H1 (cell line): Measurements from ENCODE around the gene CHMP1B. TPM values are rescaled to one million over a fixed set of nuclear protein-coding genes. Genes with fewer than 3 reads are reported as not detected.

Experiments used
- CTCF ChIA-PET: fragments of 300-600 bp; sonication (Branson Sonifier 250); formaldehyde crosslinking; loops from one replicate; lab custom pipeline; 2021; ENCODE audit not compliant: partially characterized antibody; lab: Charles Lee
- POLR2A ChIA-PET: fragments of 300-600 bp; sonication (Branson Sonifier 250); formaldehyde crosslinking; loops from one replicate; lab custom pipeline; 2021; ENCODE audit warnings: inconsistent platforms; ENCODE audit not compliant: partially characterized antibody; lab: Charles Lee
- DNase-seq, 2 experiments: peaks; one replicate each; pipeline versions ENCODE4 v3.0.0 to v3.0.0-alpha.2; 2010 to 2022; ENCODE audit warnings: low spot score in 2 of 2, low read depth in 1 of 2, mixed read lengths in 1 of 2
- FAIRE-seq: peaks from 2 replicates; lab custom pipeline; 2011; peaks lifted over from hg19 to GRCh38; lab: Jason Lieb, UNC
- H2AFZ ChIP-seq: 2 replicates; pipeline ENCODE4 v1.8.1; 2012; ENCODE audit warnings: low read length, inconsistent platforms
- H2AK5ac ChIP-seq: 2 replicates; pipeline ENCODE4 v1.6.1; 2013; ENCODE audit warnings: low read depth, low read length
- H2BK120ac ChIP-seq: replicated peaks from 2 replicates; pipeline ENCODE3; 2013; ENCODE audit warnings: low read depth, low read length, inconsistent platforms
- H2BK12ac ChIP-seq: 2 replicates; pipeline ENCODE4 v1.6.1; 2013; ENCODE audit warnings: low read depth, low read length
- H2BK15ac ChIP-seq: 2 replicates; pipeline ENCODE4 v1.6.1; 2013; ENCODE audit warnings: low read length
- H2BK20ac ChIP-seq: 2 replicates; pipeline ENCODE4 v1.6.1; 2013; ENCODE audit warnings: low read length
- H2BK5ac ChIP-seq: 2 replicates; pipeline ENCODE4 v1.6.1; 2013; ENCODE audit warnings: low read depth, low read length
- H3K14ac ChIP-seq: 2 replicates; pipeline ENCODE4 v1.6.1; 2013; ENCODE audit warnings: inconsistent platforms; ENCODE audit not compliant: insufficient read length
- H3K18ac ChIP-seq: 2 replicates; pipeline ENCODE4 v1.6.1; 2013; ENCODE audit warnings: low read length; ENCODE audit errors: extremely low read depth
- H3K23ac ChIP-seq: 2 replicates; pipeline ENCODE4 v1.6.1; 2013; ENCODE audit warnings: inconsistent platforms; ENCODE audit not compliant: insufficient read length
- H3K23me2 ChIP-seq: 2 replicates; pipeline ENCODE4 v1.6.1; 2013; ENCODE audit warnings: low read depth, low read length
- H3K27ac ChIP-seq: 2 replicates; pipeline ENCODE4 v1.6.1; 2011; ENCODE audit warnings: low read depth, low read length, inconsistent platforms
- H3K27me3 ChIP-seq, 4 experiments: replicated peaks in 1 of 4; 1 replicate in 1 of 4; 2 replicates in 3 of 4; pipeline versions ENCODE4 v1.6.1 to v1.8.1; 2011 to 2013; ENCODE audit warnings: low read length in 3 of 4, mild to moderate bottlenecking in 3 of 4, inconsistent platforms in 2 of 4, mixed read lengths in 2 of 4, moderate library complexity in 1 of 4; ENCODE audit not compliant: control insufficient read depth in 3 of 4, insufficient read depth in 3 of 4; ENCODE audit errors: extremely low read depth in 1 of 4
- H3K36me3 ChIP-seq, 4 experiments: 2 replicates each; pipeline versions ENCODE4 v1.6.1 to v1.8.1; 2011 to 2013; ENCODE audit warnings: mild to moderate bottlenecking in 4 of 4, low read length in 3 of 4, moderate library complexity in 2 of 4, control low read depth in 1 of 4, inconsistent platforms in 1 of 4; ENCODE audit not compliant: insufficient read depth in 4 of 4, control insufficient read depth in 2 of 4
- H3K4ac ChIP-seq: replicated peaks from 2 replicates; pipeline ENCODE3; 2013; ENCODE audit warnings: low read length, low read depth, mixed read lengths, inconsistent platforms; ENCODE audit not compliant: insufficient read length
- H3K4me1 ChIP-seq, 4 experiments: replicated peaks in 1 of 4; 1 replicate in 1 of 4; 2 replicates in 3 of 4; pipeline versions ENCODE4 v1.6.1 to v1.8.1; 2011 to 2013; ENCODE audit warnings: low read length in 3 of 4, inconsistent platforms in 2 of 4, mixed read lengths in 1 of 4; ENCODE audit not compliant: insufficient read depth in 4 of 4, control insufficient read depth in 3 of 4
- H3K4me2 ChIP-seq, 2 experiments: 2 replicates each; pipeline versions ENCODE4 v1.6.1 to v1.8.1; 2011 to 2013; ENCODE audit warnings: low read depth in 2 of 2, low read length in 2 of 2, control low read depth in 1 of 2, inconsistent platforms in 1 of 2, mild to moderate bottlenecking in 1 of 2; ENCODE audit not compliant: insufficient read depth in 1 of 2
- H3K4me3 ChIP-seq, 4 experiments: fragments of 200-600, 300-600 bp in 1 of 4; sonication (generic), shearing (Covaris generic), sonication (Bioruptor Twin) in 1 of 4; 2 replicates each; pipeline versions ENCODE4 v1.5.1 to v1.8.1; 2011 to 2016; ENCODE audit warnings: low read length in 4 of 4, low read depth in 3 of 4, control low read depth in 2 of 4, inconsistent platforms in 2 of 4, mild to moderate bottlenecking in 2 of 4, mixed read lengths in 1 of 4, moderate library complexity in 1 of 4; ENCODE audit not compliant: insufficient read depth in 2 of 4; ENCODE audit errors: extremely low read depth in 1 of 4
- H3K56ac ChIP-seq: replicated peaks from 2 replicates; pipeline ENCODE3; 2013; ENCODE audit warnings: low read depth, mild to moderate bottlenecking, mixed read lengths, low read length, inconsistent platforms; ENCODE audit not compliant: insufficient read length
- H3K79me1 ChIP-seq: 2 replicates; pipeline ENCODE4 v1.6.1; 2013; ENCODE audit warnings: low read depth, low read length, control low read depth
- H3K79me2 ChIP-seq, 2 experiments: 2 replicates each; pipeline versions ENCODE4 v1.6.1 to v1.8.1; 2012 to 2013; ENCODE audit warnings: low read length in 2 of 2, mild to moderate bottlenecking in 2 of 2, inconsistent platforms in 1 of 2; ENCODE audit not compliant: insufficient read depth in 2 of 2, control insufficient read depth in 1 of 2
- H3K9ac ChIP-seq, 4 experiments: replicated peaks in 1 of 4; 1 replicate in 1 of 4; 2 replicates in 3 of 4; pipeline versions ENCODE4 v1.6.1 to v1.8.1; 2011 to 2013; ENCODE audit warnings: low read depth in 3 of 4, low read length in 3 of 4, control low read depth in 2 of 4, mild to moderate bottlenecking in 2 of 4, moderate library complexity in 2 of 4, inconsistent platforms in 1 of 4; ENCODE audit errors: extremely low read depth in 1 of 4
- H3K9me3 ChIP-seq, 2 experiments: 2 replicates each; pipeline versions ENCODE4 v1.6.1 to v1.8.1; 2012 to 2013; ENCODE audit warnings: mild to moderate bottlenecking in 2 of 2, moderate library complexity in 2 of 2, control low read depth in 1 of 2, inconsistent platforms in 1 of 2, low read depth in 1 of 2, low read length in 1 of 2, mixed read lengths in 1 of 2; ENCODE audit not compliant: insufficient read depth in 2 of 2
- H4K20me1 ChIP-seq, 2 experiments: replicated peaks in 1 of 2; 2 replicates each; pipeline versions ENCODE3 to v1.8.1; 2011 to 2013; ENCODE audit warnings: inconsistent platforms in 2 of 2, low read length in 2 of 2, mild to moderate bottlenecking in 1 of 2; ENCODE audit not compliant: insufficient read depth in 2 of 2, control insufficient read depth in 1 of 2
- H4K5ac ChIP-seq: 2 replicates; pipeline ENCODE4 v1.6.1; 2013; ENCODE audit warnings: low read length, low read depth, mixed read lengths, inconsistent platforms; ENCODE audit not compliant: insufficient read length
- H4K8ac ChIP-seq: 2 replicates; pipeline ENCODE4 v1.8.0; 2013; ENCODE audit warnings: mild to moderate bottlenecking, moderate library complexity, low read length, inconsistent platforms; ENCODE audit not compliant: insufficient read depth; ENCODE audit errors: extremely low read depth
- H4K91ac ChIP-seq: replicated peaks from 2 replicates; pipeline ENCODE3; 2013; ENCODE audit warnings: low read length, mixed read lengths, inconsistent platforms; ENCODE audit not compliant: insufficient read length
- CBX5 ChIP-seq: fragments of 300-800, 300-1000 bp; sonication (generic); IDR thresholded peaks from 2 replicates; pipeline ENCODE4 v1.7.1; 2016; ENCODE audit warnings: antibody characterized with exemption, low read length, low read depth
- EGR1 ChIP-seq: IDR thresholded peaks from 2 replicates; pipeline ENCODE4 v1.6.1; 2011; ENCODE audit warnings: low read depth, low read length, borderline replicate concordance
- EP300 ChIP-seq, 2 experiments: IDR thresholded peaks; 1 replicate in 1 of 2; 2 replicates in 1 of 2; pipeline ENCODE4 v1.6.1; 2011 to 2012; ENCODE audit warnings: low read depth in 2 of 2, low read length in 2 of 2, mild to moderate bottlenecking in 2 of 2, borderline replicate concordance in 1 of 2, inconsistent platforms in 1 of 2, moderate library complexity in 1 of 2
- EZH2 ChIP-seq: fragments of 200-600 bp; sonication (generic); IDR thresholded peaks from 2 replicates; pipeline ENCODE4 v1.7.1; 2012; ENCODE audit warnings: low read depth, mild to moderate bottlenecking, moderate library complexity, low read length, inconsistent platforms; ENCODE audit not compliant: severe bottlenecking
- FOSL1 ChIP-seq: IDR thresholded peaks from 2 replicates; pipeline ENCODE4 v1.6.1; 2011; ENCODE audit warnings: mild to moderate bottlenecking, low read depth, low read length, moderate library complexity; ENCODE audit not compliant: insufficient read depth
- TAF7 ChIP-seq: optimal IDR thresholded peaks from 2 replicates; pipeline ENCODE3; 2011; ENCODE audit warnings: low read depth, mild to moderate bottlenecking, inconsistent platforms, low read length, moderate library complexity, borderline replicate concordance
- TBP ChIP-seq: IDR thresholded peaks from 2 replicates; pipeline ENCODE4 v1.6.1; 2011; ENCODE audit warnings: low read depth, low read length, improper control_type of control experiment
- TEAD4 ChIP-seq: IDR thresholded peaks from 2 replicates; pipeline ENCODE4 v1.6.1; 2012; ENCODE audit warnings: low read depth, low read length, inconsistent platforms, mixed read lengths
- WGBS, 2 experiments: shearing (Covaris generic) in 1 of 2; methylation state at CpG; one replicate each; pipeline versions ENCODE4 v1.1.6 to v1.1.7; 2013 to 2015; ENCODE audit warnings: low lambda C conversion rate in 2 of 2, mixed read lengths in 2 of 2, inconsistent platforms in 1 of 2, low coverage in 1 of 2, missing lambda C conversion rate in 1 of 2; ENCODE audit not compliant: insufficient replicate concordance in 2 of 2, insufficient coverage in 1 of 2, insufficient read length in 1 of 2; ENCODE audit errors: extremely low coverage in 1 of 2, missing lambda C conversion rate in 1 of 2; 5-methylcytosine and 5-hydroxymethylcytosine counted together
- long read RNA-seq, 2 experiments: library from RNA in 1 of 2; library from capped mRNA in 1 of 2; stranded (forward); transcript quantifications; one replicate each; pipeline ENCODE4 v2.0.0, GENCODE V29; 2021; ENCODE audit warnings: inconsistent platforms in 1 of 2
- polyA minus RNA-seq, 3 experiments: library from RNA; depleted of rRNA, polyadenylated mRNA; stranded (reverse); fragments of >200 nt; gene quantifications; 1 replicate in 2 of 3; 2 replicates in 1 of 3; pipeline ENCODE4 v1.2.3, GENCODE V29; 2011
- polyA plus RNA-seq, 7 experiments: library from polyadenylated mRNA; depleted of rRNA in 3 of 7; stranded (reverse) in 5 of 7; unstranded in 2 of 7; fragments of >200 nt in 5 of 7; fragments of 200-250 nt in 2 of 7; gene quantifications; 1 replicate in 5 of 7; 2 replicates in 1 of 7; 4 replicates in 1 of 7; pipeline versions ENCODE4 v1.2.1 to v1.2.3, GENCODE V29; 2011 to 2013; ENCODE audit warnings: missing spikeins in 2 of 7, mixed read lengths in 2 of 7
- total RNA-seq: library from RNA; stranded (reverse); fragmentation: NEBNext Ultra II Directional; extraction: Animal tissue kit (Norgen Biotek cat#: 25700); gene quantifications from 2 replicates; pipeline ENCODE4 v1.2.1, GENCODE V29; 2021

CHMP1B gene
- total RNA-seq (42.8 and 43.2 TPM in 2 replicates), polyA plus RNA-seq (2011; rRNA removed) (30.5 and 32.3 TPM in 2 replicates), polyA minus RNA-seq (2011; rRNA and poly(A)+ RNA removed) (20.1 and 22.6 TPM in 2 replicates)
- 47.4 TPM for polyA plus RNA-seq (2011; cell fraction: cytosol; rRNA removed)
- polyA plus RNA-seq (2011; cell fraction: nucleus; rRNA removed) = 20.3 TPM
- polyA plus RNA-seq (2012, experiment 1 of 2) = 31.2 to 43.4 TPM (median 35.0 TPM) in 4 replicates
- polyA plus RNA-seq (2012, experiment 2 of 2) = 9.4 TPM
- 30.5 TPM for polyA plus RNA-seq (2013, experiment 1 of 2)
- polyA plus RNA-seq (2013, experiment 2 of 2) = 30.2 TPM
- 14.7 TPM for polyA minus RNA-seq (2011; cell fraction: cytosol; rRNA and poly(A)+ RNA removed)
- polyA minus RNA-seq (2011; cell fraction: nucleus; rRNA and poly(A)+ RNA removed) = 16.3 TPM
- long read RNA-seq, experiment 1, transcript CHMP1B-201 (1 exons, 3,054 nt) = major isoform, 67 of 67 reads
- long read RNA-seq, experiment 1, partial matches to known transcripts = 0 of 67 reads
- long read RNA-seq, experiment 1, other reads (novel, unspliced or antisense) = 0 of 67 reads
- long read RNA-seq, experiment 2, transcript CHMP1B-201 (1 exons, 3,054 nt) = major isoform, 47 of 47 reads
- long read RNA-seq, experiment 2, partial matches to known transcripts = 0 of 47 reads
- long read RNA-seq, experiment 2, other reads (novel, unspliced or antisense) = 0 of 47 reads

DNA sequence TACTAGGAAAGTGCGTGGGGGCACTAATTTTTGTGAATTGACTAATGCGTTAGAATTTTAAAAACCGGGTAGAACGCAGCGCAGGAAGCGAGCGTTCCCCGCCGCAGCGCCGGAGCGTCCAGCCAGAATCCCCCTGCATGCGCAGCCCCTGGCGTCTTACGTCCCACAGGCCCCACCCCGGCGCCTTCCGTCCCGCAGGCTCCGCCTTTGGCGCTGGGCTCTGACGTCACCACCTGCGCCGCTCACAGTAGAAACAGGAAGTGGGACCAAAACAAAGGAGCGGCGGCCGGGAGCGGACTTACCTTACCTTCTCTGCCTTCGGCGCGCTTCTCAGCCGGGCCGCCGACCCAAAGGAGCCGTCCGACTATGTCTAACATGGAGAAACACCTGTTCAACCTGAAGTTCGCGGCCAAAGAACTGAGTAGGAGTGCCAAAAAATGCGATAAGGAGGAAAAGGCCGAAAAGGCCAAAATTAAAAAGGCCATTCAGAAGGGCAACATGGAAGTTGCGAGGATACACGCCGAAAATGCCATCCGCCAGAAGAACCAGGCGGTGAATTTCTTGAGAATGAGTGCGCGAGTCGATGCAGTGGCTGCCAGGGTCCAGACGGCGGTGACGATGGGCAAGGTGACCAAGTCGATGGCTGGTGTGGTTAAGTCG, at the start of gene CHMP1B:
TSS of gene CHMP1B (plus strand) at position 268 of the 660 bp plus-strand sequence. CDS start at position 367, 99 bp downstream.
- Histone ChIP-seq H3K36me3 (no peaks in the 10 kb centered on the region), H2AFZ (peak within 1 kb of the TSS; percentile 68), H4K91ac (peak within 1 kb of the TSS; percentile 81), H3K4me3 (peak within 1 kb of the TSS; percentile 90 to 100 (median 95)), H3K9me3 (no peaks in the 10 kb centered on the region), H2BK5ac (peak within 1 kb of the TSS; percentile 87), H3K79me2 (peaks cover 8 to 24% of the 10 kb centered on the region in 2 experiments; a peak in 3 of 4 replicates), H3K27me3 (no peaks in the 10 kb centered on the region), H3K4me1 (peaks cover 3 to 5% (median 4%) of the 10 kb centered on the region in 4 experiments; a peak in 5 of 7 replicates), H3K18ac (peak within 1 kb of the TSS; percentile 73), H2BK12ac (peak within 1 kb of the TSS; percentile 54), H4K8ac (peak within 1 kb of the TSS; percentile 97; the same call in 1 of the 2 replicates), H2BK20ac (no peak within 1 kb of the TSS), H3K9ac (peak within 1 kb of the TSS; percentile 91 to 96 (median 94)), H3K4ac (peak within 1 kb of the TSS; percentile 66), H4K5ac (peak within 1 kb of the TSS; percentile 64), H2BK120ac (no peak within 1 kb of the TSS), H3K23me2 (no peaks in the 10 kb centered on the region; the same call in 1 of the 2 replicates), H3K23ac (no peak within 1 kb of the TSS), H3K4me2 (peak within 1 kb of the TSS; percentile 60 to 79), H2BK15ac (no peak within 1 kb of the TSS), H4K20me1 (peaks cover 0 to 9% of the 10 kb centered on the region in 2 experiments), H3K14ac (no peak within 1 kb of the TSS), H3K79me1 (0 out of 2 replicates have a peak, but pooled peaks cover 3% of the 10 kb centered on the region), H3K56ac (peak within 1 kb of the TSS; percentile 54), H2AK5ac (peak within 1 kb of the TSS; percentile 8; the same call in 1 of the 2 replicates), H3K27ac (peak within 1 kb of the TSS; percentile 88)
- DNase-seq = peak; percentile 91 to 98
- no peak for FAIRE-seq
- ChIA-PET POLR2A (interaction anchor here (0.7 to 1.5 kb wide), 5 partner anchors 11 to 42 kb away, joined by 3 to 5 read pairs (median 4); no protein-coding TSS in a partner anchor), CTCF (interaction anchor here (1.0 kb wide), 1 partner anchor 90 kb away, joined by 3 read pairs; no protein-coding TSS in a partner anchor)
- WGBS, 2 experiments = 1% methylated on average over 53 of the region's 53 CpGs; no CpG with 5 or more reads in 1 of the 2 experiments
- TF ChIP-seq EP300 (IDR thresholded peaks at IDR 0.05; ENCODE audit: borderline replicate concordance in 1 of 2, low read depth in 2 of 2, low read length in 2 of 2) (peak in 1 of 2 experiments; percentile 76; a peak in 1 of 3 replicates), TEAD4 (no peak), TBP (peak; percentile 90), TAF7 (peak; percentile 89), EZH2 (no peak), FOSL1 (no peak), EGR1 (no peak), CBX5 (no peak)
